PFSK-1 (cell line): ENCODE results near the gene OVCA2.

ENCODE experiments used
- POLR2AphosphoS5 ChIP-seq: IDR thresholded peaks from 2 replicates; pipeline ENCODE4 v1.6.1; 2012; ENCODE audit warnings: low read depth, mild to moderate bottlenecking, control low read depth, low read length, moderate library complexity
- TAF1 ChIP-seq: IDR thresholded peaks from 2 replicates; pipeline ENCODE4 v1.6.1; 2012; ENCODE audit warnings: low read length, control low read depth, borderline replicate concordance; ENCODE audit not compliant: insufficient read depth
- TF ChIP-seq, protein P1 (sequence below), 2 experiments: IDR thresholded peaks; 2 replicates each; pipeline versions ENCODE4 v1.6.1 to v1.8.0; 2011 to 2012; ENCODE audit warnings: low read depth in 2 of 2, low read length in 2 of 2, control low read depth in 1 of 2, inconsistent platforms in 1 of 2, mild to moderate bottlenecking in 1 of 2, moderate library complexity in 1 of 2; ENCODE audit not compliant: insufficient read depth in 1 of 2

DNA sequence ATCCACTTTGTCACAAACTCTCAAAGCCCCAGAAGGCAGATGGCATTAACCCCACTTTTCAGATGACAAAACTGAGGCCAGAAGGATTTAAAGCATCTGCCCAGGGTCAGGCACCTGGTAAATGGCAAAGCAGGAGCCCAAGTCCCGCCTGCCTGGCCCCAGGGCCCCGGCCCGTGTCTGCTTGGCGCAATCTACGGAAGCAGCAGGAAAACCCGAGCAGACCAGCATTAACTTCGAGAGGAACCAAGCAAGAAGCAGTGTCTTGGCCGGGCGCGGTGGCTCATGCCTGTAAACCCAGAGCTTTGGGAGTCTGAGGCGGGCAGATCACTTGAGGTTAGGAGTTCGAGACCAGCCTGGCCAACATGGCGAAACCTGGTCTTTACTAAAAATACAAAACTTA, 38.3 kb upstream of the OVCA2 start:
- TF ChIP-seq TAF1 (no peak), POLR2AphosphoS5 (no peak)
- TF ChIP-seq, protein P1, sequence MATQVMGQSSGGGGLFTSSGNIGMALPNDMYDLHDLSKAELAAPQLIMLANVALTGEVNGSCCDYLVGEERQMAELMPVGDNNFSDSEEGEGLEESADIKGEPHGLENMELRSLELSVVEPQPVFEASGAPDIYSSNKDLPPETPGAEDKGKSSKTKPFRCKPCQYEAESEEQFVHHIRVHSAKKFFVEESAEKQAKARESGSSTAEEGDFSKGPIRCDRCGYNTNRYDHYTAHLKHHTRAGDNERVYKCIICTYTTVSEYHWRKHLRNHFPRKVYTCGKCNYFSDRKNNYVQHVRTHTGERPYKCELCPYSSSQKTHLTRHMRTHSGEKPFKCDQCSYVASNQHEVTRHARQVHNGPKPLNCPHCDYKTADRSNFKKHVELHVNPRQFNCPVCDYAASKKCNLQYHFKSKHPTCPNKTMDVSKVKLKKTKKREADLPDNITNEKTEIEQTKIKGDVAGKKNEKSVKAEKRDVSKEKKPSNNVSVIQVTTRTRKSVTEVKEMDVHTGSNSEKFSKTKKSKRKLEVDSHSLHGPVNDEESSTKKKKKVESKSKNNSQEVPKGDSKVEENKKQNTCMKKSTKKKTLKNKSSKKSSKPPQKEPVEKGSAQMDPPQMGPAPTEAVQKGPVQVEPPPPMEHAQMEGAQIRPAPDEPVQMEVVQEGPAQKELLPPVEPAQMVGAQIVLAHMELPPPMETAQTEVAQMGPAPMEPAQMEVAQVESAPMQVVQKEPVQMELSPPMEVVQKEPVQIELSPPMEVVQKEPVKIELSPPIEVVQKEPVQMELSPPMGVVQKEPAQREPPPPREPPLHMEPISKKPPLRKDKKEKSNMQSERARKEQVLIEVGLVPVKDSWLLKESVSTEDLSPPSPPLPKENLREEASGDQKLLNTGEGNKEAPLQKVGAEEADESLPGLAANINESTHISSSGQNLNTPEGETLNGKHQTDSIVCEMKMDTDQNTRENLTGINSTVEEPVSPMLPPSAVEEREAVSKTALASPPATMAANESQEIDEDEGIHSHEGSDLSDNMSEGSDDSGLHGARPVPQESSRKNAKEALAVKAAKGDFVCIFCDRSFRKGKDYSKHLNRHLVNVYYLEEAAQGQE (IDR thresholded peaks at IDR 0.05; ENCODE audit: insufficient read depth in 1 of 2, low read depth in 2 of 2, low read length in 2 of 2): no peak
